Esophagus muscularis mucosa (tissue), 4 donors: ENCODE data around the gene COL27A1. TPM values are rescaled to one million over a fixed set of nuclear protein-coding genes. Genes with fewer than 3 reads are reported as not detected.

Experiments
- DNase-seq: peaks from one replicate; pipeline ENCODE4 v3.0.0-alpha.2; 2017; ENCODE audit errors: extremely low spot score
- H3K27ac ChIP-seq, 4 donors: fragments of 200-600 bp; sonication (generic); replicated peaks in 1 of 4; 1 replicate in 3 of 4; 2 replicates in 1 of 4; pipeline ENCODE4 v1.5.1; 2016 to 2019; ENCODE audit warnings: mild to moderate bottlenecking in 1 of 4
- H3K27me3 ChIP-seq, 4 donors: fragments of 200-600 bp; sonication (generic); one replicate each; pipeline versions ENCODE4 v1.5.1 to v1.6.0; 2016 to 2019
- H3K36me3 ChIP-seq, 4 donors: fragments of 200-600 bp; sonication (generic); one replicate each; pipeline ENCODE4 v1.5.1; 2016 to 2019
- H3K4me1 ChIP-seq, 4 donors: fragments of 200-600 bp; sonication (generic); one replicate each; pipeline ENCODE4 v1.5.1; 2016 to 2019
- H3K4me3 ChIP-seq, 4 donors: fragments of 200-600 bp; sonication (generic); 1 replicate in 2 of 4; 2 replicates in 2 of 4; pipeline ENCODE4 v1.5.1; 2016 to 2019; ENCODE audit warnings: mild to moderate bottlenecking in 4 of 4, moderate library complexity in 1 of 4
- H3K9me3 ChIP-seq, 4 donors: fragments of 200-600 bp; sonication (generic); 1 replicate in 3 of 4; 2 replicates in 1 of 4; pipeline ENCODE4 v1.5.1; 2016 to 2019
- CTCF ChIP-seq, 3 experiments: fragments of 200-600 bp in 2 of 3; fragments of 450-650 bp in 1 of 3; sonication (generic) in 2 of 3; IDR thresholded peaks; one replicate each; pipeline ENCODE4 v1.5.1; 2017 to 2019; ENCODE audit warnings: antibody characterized with exemption in 3 of 3, mild to moderate bottlenecking in 2 of 3, moderate library complexity in 1 of 3
- EP300 ChIP-seq: sonication (generic); formaldehyde crosslinking; IDR thresholded peaks from one replicate; pipeline ENCODE4 v1.6.1; 2017; ENCODE audit warnings: antibody characterized with exemption
- POLR2A ChIP-seq: fragments of 450-650 bp; IDR thresholded peaks from one replicate; pipeline ENCODE4 v1.6.1; 2017; ENCODE audit warnings: antibody characterized with exemption, moderate library complexity, mild to moderate bottlenecking, low read depth
- POLR2AphosphoS5 ChIP-seq, 2 donors: sonication (generic); formaldehyde crosslinking; IDR thresholded peaks; one replicate each; pipeline ENCODE4 v1.6.1; 2017; ENCODE audit warnings: antibody characterized with exemption in 2 of 2
- WGBS: methylation state at CpG from one replicate; pipeline ENCODE4 v1.1.5; 2018; 5-methylcytosine and 5-hydroxymethylcytosine counted together
- intact Hi-C: fragments of 100-400 bp; cut with DNase I; formaldehyde crosslinking; loops from one replicate; pipeline ENCODE4 v1.15.1; 2023
- total RNA-seq, 4 donors: library from RNA; depleted of rRNA; stranded (reverse); fragments of >200 nt; gene quantifications; one replicate each; pipeline versions ENCODE4 v1.1.0 to v1.2.1, GENCODE V29; 2016

COL27A1 gene
- total RNA-seq, 4 donors from 2014 or later = 1.8 to 3.3 (median 2.7) TPM

DNA sequence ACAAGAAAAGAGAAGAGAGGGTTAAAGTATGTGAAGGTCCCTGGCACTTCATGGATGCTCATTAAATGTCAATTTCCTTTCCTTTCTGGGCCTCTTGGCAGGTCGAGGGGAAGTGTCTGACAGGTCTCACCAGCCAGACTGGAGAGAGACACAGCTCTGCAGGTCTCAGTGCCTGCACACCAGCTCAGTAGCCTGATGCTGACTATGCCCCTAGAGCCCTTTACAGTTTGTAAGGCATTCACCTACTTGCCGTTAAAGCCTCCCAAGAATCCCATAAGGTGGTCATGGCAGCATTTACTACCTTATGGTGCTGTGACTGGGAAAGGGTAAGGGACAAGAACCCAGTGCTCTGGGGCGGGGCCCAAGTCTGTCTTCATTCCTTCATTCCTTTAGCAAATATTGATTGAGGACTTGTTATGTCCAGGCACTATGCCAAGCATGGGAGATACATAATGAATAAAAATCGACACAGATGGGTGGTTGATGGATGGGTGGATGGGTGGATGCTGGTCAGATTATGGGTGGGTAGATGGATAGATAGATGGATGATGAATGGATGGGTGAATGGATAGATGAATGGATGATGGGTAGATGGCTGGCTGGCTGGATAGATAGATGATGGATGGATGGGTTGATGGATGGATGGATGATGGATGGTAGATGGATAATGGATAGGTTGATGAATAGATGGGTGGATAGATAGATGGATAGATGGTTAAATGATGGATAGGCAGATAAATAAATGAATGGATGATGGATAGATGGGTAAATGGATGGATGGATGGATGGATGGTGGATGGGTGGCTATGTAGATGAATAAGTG, 34.9 kb upstream of the COL27A1 start:
- Histone ChIP-seq H3K27ac (no peak overlapping the region), H3K36me3 (no peaks in the 10 kb centered on the region), H3K4me3 (no peak overlapping the region), H3K4me1 (peaks cover 0 to 11% (median 3%) of the 10 kb centered on the region in 4 donors), H3K9me3 (no peaks in the 10 kb centered on the region), H3K27me3 (peaks cover 0 to 33% (median 0%) of the 10 kb centered on the region in 4 donors)
- intact Hi-C loops = no loop called here
- 63% methylated on average over 4 of the region's 4 CpGs for WGBS
- DNase-seq = no peak
- TF ChIP-seq CTCF (IDR thresholded peaks at IDR 0.05) (no peak), EP300 (no peak), POLR2A (no peak), POLR2AphosphoS5 (IDR thresholded peaks at IDR 0.05) (no peak)

DNA sequence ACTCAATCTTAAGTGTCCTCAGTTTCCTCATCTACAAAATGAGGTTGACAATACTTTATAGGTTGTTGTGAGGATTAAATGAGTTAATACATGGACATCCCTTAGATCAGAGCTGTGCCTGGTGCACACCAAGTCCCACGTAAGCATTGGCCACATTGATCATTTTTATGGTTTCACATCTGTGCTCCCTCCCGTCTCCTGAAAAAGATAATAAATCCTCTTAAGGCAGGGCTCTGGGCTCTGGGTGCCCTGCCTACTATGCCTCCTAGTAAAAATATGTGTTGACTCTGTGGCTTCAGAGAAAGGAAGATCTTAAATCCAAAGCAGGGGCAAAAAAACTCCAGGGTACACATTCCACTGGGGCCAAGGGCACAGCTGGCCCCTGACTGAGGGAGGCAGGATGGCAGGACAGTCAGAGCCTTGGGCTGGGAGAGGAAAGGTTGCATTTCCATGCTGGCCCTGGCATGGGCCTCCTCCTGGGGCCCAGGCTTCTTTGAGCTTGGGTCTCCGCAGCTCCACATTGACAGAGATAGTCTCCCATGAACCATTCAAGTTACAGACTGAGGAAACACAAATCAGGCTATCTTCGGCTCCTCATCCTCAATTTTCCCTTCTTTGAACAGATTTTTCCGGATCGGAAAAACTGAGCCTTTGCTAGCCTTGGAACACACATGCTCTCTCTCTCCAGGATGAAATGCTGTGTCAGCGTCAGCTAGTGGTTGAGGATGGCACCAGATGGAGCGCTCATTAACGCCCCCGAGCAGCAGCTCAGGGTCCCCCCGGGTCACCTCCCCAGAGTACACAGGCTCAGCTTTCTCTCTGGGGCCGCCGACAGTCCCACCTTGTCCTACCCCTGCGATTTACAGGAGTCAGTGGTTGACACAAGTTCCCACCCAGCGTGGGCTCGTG, 33.9 kb upstream of the COL27A1 start:
- peaks cover 0 to 22% (median 0%) of the 10 kb centered on the region in 4 donors for H3K27me3 ChIP-seq
- peaks cover 0 to 6% (median 0%) of the 10 kb centered on the region in 4 donors for H3K4me1 ChIP-seq
- no peaks in the 10 kb centered on the region for H3K9me3 ChIP-seq
- WGBS = 77% methylated on average over 13 of the region's 16 CpGs
- H3K4me3 ChIP-seq = no peak overlapping the region
- intact Hi-C loops = no loop called here
- TF ChIP-seq EP300 = no peak
- no peak for TF ChIP-seq POLR2AphosphoS5 (IDR thresholded peaks at IDR 0.05)
- TF ChIP-seq CTCF (IDR thresholded peaks at IDR 0.05) = no peak
- no peak for TF ChIP-seq POLR2A
- no peak for DNase-seq
- no peak overlapping the region for H3K27ac ChIP-seq
- H3K36me3 ChIP-seq = no peaks in the 10 kb centered on the region

DNA sequence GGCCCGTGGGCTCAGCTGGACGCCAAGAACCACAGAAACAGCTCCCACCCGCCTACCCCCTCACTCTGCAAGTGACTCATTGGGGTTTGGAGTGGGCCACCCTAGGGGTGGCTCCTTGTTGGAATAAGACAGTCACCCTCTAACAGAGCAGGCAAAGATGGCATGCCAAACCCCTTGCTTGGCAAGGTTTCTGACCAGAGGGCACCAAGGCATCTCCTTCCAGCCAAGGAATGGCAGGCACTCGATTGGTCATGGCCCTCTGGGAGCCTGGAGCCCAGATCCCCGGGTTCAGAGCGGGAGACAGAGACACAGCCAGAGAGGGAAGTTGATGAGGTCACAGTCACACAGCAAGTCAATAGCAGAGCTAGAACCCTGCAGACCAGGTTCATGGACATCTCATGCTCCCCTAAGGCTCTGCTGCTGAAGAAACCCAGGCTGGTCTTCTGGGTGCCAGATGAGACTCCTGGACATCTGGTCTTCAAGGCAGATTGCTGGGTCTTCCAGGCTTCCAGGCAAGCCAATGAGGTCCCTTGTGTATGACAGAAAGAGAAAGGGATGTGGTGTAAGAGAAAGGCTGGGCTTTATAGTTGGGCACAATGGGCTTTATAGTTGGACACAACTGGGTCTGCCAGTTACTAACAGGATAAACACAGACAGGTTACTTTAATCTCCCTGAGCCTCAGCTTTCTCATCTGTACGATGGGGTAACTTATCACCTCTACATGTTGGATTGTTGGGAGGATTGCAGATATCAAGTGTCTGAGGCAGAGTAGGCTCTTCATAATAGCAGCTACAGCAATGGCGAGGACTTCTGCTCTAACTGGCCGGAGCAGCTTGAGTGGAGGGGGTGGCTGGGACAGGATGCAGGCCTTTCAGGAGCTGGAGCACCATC, 33.0 kb upstream of the COL27A1 start:
- 84% methylated on average over 3 of the region's 9 CpGs for WGBS
- TF ChIP-seq POLR2A (no peak), CTCF (IDR thresholded peaks at IDR 0.05) (no peak), EP300 (no peak)
- peaks cover 0 to 6% (median 4%) of the 10 kb centered on the region in 4 donors for H3K9me3 ChIP-seq
- no peak overlapping the region for H3K4me3 ChIP-seq
- intact Hi-C loops = no loop called here
- no peak overlapping the region for H3K27ac ChIP-seq
- H3K36me3 ChIP-seq = no peaks in the 10 kb centered on the region
- peaks cover 0 to 6% (median 0%) of the 10 kb centered on the region in 4 donors for H3K4me1 ChIP-seq
- peaks cover 0 to 13% (median 0%) of the 10 kb centered on the region in 4 donors for H3K27me3 ChIP-seq
- no peak for DNase-seq
